T-helper 1 cell treated with Interleukin-12 subunit alpha and Interleukin-12 subunit beta and Interleukin-4 antibody, amounts not matched to agents 30 ng/mL and 1 ng/mL, for 36 hours (primary cell): ENCODE results near the gene OR4D5. TPM values are rescaled to one million over a fixed set of nuclear protein-coding genes. Genes with fewer than 3 reads are reported as not detected.

Experiments used
- intact Hi-C: fragments of 100-400 bp; cut with micrococcal nuclease; formaldehyde crosslinking; loops from one replicate; pipeline ENCODE4 v1.15.1; 2024
- total RNA-seq: library from RNA; stranded (reverse); gene quantifications from 2 replicates; pipeline ENCODE4 v1.2.3, GENCODE V29; 2022

The OR4D5 gene
- not detected in 2 replicates for total RNA-seq

DNA sequence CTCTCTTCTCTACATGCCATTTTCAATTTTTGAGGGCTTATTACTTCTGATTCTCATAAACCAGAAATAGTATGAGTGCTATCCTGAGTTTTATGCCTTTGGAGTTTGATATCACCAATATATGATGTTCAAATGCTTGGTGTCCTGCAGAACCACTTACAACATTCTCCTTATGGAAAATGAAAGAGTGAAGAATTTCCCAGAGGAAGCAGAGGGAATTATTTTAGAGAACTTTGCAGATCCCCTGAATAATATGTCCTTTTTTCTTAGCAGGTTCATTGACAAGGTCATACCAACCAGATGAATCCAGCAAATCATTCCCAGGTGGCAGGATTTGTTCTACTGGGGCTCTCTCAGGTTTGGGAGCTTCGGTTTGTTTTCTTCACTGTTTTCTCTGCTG is at the start of gene OR4D5:
OR4D5 (plus strand) TSS at position 301 of the 400 bp plus-strand sequence; CDS start at position 301, 0 bp downstream.
- intact Hi-C loops: no loop called here

DNA sequence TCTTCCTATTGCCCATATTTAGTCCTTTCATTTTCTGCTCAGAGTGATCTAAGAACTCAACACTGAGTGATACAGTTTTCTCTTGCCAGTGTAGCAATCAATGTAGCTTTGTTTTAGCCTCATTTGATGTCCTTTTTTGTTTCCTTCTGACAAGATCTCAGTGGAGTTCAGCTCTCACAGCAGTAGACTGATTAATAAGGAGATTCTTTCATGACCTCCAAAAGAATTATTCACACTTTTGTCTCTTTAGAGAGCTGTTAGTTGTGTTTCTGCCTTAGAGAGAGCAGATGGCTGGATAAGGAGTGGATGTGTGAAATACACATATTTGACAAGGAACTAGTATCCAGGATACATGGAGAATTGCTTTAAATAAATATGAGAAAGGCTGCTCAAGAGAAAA is 47.4 kb upstream of the OR4D5 start:
- intact Hi-C loops: no loop called here

DNA sequence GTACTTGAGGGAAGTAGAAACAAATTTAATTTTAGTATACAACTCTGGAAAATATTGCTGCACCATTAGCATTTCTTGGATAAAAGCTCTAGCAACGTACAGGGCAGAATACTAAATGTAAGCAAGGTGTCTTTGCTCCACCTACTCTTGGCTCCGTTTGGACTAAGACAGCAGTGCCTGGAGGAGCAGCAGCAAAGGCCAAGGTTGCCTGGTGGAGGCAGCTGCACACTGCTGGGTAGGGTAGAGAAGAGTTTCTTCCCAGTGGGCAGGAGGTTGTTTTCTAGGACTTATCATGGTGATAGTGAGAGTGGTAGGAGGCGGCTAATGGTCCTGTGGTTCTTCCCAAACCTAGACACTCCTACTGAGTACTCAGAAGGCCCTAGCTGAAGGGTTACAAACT is 39.6 kb upstream of the OR4D5 start:
- intact Hi-C loops: no loop called here

DNA sequence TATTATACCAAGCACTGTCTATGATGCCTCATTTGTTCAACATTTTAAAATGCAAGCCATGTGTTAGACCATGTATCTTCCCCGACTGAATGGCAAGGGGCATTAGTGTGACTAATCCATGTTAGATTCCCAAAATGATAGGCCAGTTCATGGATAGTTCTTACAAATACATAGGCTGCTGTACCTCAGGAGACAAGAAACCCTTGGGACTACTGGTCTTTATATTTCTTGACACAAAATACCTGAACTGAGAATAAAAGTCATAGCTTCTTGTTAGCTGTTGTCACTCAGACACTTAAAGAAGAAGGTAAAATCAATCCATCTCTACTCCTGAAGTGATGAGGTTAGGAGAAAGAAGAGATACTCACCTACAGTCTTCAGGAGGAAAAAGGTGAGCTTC is 37.5 kb upstream of the OR4D5 start, which contains the start of gene OR8D4:
OR8D4 (plus strand) TSS at position 301 of the 400 bp plus-strand sequence. CDS start 4,265 bp downstream, outside the sequence.
- intact Hi-C loops: no loop called here

DNA sequence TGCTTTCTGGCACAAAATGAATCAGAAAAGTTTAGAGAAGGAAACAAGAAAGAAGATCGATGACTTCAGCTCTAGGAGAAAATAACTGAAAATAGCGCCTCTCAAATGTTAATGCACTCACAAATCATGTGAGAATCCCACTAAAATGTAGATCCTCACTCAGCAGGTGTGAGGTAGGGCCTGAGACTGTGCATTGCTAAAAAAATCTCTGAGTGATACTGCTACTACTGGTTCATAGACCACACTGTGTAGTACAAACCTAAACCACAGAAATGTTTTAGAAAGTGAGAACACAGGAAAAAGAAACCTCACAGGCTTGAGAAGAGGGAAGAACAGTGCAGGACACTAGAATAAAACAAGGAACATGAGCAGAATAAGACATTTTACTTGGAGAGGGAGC is 35.5 kb upstream of the OR4D5 start:
- intact Hi-C loops: no loop called here

DNA sequence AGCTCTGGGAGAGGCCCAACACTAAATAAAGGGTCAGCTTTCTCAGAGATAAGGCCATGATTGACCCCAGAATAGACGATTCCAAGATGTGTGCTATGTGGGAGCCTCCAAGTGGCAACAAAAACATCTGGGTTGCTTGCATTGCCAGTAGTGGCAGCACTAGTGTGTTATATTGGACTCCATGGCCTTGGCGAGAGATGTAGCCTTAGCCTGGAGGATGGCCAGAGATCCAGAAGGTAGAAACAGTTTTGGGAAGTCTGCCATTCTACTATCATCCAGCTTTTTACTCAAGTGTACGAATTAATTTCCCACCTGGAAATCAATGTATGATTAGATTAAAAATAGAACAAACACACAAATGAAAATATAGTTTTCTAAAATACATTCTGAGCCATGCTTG is 34.5 kb upstream of the OR4D5 start:
- intact Hi-C loops: no loop called here

DNA sequence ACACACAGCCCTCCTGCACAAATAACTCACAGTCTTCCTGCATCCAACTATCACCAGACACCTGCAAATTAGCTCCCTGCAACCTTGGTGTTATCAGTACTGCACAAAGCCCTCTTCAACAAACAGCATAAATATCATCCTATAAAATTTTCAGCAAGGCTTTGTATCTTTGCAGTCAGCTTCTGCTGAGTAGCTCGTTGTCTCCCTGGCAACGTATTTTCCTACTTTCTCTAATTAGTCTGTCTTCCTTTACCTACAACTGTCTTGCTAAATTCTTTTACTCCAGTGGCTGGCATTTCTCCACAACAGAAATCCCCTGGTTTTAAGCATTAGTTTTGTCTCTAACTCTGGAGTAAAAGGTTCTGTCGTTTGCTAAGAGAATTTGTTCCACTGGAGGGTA is 33.6 kb upstream of the OR4D5 start:
- intact Hi-C loops: no loop called here

DNA sequence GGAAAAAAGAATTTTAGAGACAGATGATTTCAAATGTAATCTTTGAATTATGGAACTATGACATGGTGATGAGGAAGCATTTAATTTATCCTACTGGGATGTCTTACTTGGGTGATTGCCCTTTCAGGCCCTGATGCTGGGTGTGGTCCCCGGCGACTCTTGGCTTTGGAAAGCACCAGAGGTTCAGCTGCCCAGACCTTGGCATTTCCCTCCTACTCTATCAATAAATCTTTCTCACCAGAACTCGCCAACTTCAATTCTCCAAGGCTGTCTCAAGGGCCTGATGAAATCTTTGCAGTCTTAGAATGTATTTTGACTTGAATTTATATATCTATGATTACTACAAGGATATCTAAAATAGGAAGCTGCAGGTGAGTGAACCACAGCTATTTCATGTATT is 18.5 kb upstream of the OR4D5 start:
- intact Hi-C loops: no loop called here

DNA sequence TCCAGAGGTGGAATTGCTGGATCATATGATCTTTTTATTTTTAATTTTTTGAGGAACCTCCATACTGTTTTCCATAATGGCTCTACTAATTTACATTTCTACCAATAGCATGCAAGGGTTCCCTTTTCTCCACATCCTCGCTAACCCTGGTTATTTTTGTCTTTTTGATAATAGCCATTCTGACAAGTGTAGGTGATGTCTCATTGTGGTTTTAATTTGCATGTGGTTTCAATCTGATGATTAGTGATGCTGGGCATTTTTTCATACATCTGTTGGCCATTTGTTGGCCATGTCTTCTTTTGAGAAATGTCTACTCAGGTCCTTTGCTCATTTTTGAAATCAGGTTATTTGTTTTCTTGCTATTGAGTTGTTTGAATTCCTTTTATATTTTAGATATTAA is 15.4 kb upstream of the OR4D5 start:
- intact Hi-C loops: no loop called here

DNA sequence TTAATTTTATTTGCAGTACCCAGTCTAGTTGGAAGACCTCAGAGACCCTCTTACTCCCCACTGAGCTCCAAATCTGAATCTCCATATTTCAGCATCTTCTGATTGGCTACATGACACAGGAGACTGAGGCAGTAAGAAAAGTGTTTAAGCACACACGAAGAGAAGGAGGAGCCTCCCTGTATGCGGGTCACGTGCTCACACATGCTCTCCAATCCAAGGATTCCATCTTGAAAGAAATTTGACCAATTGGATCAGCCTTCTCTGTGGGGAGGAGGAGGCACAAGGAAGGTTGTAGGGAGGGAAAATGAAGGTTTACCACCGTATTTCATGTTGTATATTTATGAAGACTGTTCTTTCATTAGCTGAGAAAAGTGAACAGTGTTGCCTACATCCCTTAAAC is 3.0 kb downstream of the OR4D5 start:
- intact Hi-C loops: no loop called here

DNA sequence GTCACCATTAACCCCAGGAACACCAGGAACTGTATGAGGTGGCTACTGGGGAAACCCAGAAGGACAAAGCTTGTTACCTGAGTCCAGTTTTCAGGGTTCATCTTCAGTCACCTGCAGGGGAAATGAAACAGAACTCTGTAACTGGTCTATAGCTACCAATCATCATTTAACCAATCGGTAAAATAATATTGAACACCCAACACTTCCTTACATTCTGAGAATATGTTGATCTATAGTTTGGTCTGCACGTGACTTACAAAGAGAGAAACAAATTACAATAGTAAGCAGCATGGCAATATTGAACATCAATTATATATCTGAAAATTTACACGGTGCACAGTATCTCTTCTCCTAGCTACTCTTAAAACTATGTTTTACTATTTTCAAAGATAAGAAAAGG is 4.3 kb downstream of the OR4D5 start, which contains the start of gene OR6T1:
OR6T1 (minus strand) TSS at position 101 of the 400 bp plus-strand sequence; CDS start at position 101, 0 bp downstream.
- intact Hi-C loops: no loop called here

DNA sequence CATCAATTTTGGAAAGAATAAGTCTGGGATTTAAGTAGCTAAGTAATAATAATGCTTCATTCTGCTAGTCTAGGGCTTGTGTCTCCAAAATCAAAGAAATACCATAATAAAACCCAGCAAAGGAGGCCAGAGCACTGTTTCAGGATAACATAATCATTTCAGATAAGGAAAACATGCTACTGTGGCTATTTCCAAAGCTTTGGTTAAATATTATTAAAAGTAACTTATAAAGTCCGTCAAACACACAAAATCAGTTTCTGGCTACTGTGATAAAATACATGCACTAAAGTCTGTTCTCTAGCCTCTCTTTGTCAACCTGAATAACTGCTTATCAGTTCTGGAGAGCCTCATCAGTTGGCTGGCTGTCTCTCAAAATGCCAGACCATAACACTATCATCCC is 5.7 kb downstream of the OR4D5 start:
- intact Hi-C loops: no loop called here

DNA sequence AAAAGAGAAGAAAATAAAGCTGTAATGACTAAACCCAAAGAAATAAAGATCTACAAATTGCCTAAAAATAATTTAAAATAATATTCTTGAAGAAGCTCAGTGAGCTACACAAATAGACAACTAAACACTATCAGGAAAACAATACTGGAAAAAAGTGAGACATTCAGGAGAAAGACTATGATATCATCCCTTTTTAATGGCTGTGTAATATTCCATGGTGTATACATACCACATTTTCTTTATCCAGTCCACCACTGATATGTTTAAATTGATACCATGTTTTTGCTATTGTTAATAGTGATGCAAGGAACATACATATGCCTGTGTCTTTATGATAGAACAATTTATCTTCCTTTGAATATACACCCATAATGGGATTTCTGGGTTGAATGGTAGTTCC is 17.3 kb downstream of the OR4D5 start:
- intact Hi-C loops: no loop called here

DNA sequence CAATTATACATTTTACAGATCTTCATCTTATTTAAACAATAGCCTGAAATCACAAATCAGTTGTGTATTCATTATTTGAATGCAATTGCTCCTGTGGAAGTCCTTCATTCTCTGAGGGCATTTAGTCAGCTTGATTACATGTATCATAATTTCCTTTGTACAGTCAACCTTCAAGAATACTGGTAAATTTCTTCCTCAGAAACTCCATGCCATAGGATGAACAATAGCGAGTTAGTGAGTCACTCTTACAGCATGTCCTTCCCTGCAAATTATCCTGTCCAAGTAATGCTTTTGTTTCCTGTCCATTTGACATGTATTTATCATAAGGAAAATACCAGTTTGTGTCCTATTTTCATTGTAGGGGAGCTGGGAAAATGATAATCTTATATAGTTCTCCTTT is 34.4 kb downstream of the OR4D5 start:
- intact Hi-C loops: no loop called here

DNA sequence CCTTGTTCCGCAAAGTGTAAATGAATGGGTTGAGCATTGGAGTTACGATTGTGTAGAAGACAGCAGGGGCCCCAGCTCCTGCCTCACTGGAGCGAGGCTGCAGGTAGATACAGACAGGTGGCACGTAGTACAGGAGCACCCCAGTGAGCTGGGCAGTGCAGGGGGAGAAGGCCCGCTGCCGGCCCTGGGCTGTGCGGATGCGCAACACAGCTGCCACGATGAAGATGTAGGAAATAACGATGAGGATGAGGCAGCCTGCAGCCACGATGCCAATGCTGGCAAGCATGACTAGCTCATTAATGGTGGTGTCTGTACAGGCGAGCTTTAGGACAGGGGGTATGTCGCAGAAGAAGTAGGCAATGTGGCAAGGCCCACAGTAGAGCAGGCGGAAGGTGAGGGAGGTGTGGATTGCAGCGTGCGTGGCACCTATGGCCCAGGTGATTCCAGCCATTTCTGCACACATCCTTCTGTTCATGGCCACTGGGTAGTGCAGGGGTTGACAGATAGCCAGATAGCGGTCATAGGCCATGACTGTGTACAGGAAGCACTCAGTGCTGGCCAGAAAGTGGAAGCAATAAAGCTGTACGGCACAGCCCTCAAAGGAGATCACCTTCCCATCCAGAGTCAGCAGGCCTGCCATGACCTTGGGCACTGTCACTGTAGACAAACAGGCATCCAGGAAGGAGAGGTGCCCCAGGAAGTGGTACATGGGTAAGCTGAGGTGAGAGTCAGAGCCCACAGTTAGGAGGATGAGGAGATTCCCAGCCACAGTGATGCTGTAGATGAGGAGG is 37.5 kb downstream of the OR4D5 start:
- intact Hi-C loops: no loop called here

DNA sequence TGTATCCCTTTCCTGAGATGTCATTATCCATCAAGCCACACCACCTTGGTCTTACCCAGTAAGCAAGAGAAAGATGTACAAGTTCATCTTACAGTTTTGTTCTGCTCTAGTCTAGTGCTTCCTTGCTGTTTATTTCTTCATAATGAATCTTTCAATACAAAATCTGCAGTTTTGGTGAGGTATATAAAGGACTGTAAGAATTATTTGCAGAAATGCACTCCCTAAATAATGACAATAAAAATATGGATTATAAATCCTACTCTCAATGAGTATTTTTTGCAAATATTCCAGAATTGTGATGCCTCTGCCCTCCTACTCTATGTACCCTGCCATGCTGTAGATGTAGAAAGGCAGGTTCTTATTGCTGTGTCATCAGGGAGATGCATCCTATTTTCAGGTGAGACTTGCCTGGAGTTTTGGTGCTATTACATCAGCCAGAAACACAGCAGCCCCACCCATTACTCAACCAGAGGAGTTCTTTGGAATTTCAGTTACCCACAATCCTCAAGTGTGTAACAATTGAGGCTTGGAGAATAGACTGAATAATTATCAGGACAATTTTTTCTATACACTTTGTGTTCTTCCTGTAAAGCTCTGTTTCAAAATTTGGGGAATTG is 38.4 kb downstream of the OR4D5 start, which contains the start of gene OR10S1:
OR10S1 (minus strand) TSS at position 51 of the 617 bp plus-strand sequence. CDS start 117 bp downstream, outside the sequence.
- intact Hi-C loops: no loop called here

DNA sequence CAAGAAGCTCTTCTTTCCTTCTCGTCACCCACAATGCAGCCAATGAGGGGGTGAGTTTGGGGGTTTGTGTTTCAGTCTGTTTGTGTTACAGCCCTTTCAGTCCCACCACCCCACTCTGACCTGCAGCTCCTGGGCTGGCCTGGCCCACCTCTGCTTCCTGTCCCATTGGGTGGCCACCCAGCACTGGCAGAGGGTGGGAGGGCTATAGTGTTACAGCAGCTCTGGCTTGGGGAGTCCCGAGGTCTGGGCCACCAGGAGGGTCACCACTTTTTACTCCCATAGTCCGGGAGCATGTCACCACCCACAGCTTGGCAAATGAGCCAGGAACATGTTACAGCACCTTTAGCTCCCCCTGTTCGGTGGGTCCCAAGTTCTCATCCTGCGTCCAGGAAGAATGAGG is 39.9 kb downstream of the OR4D5 start:
- intact Hi-C loops: no loop called here

Other genes with a start within 250 kb of the OR4D5 start
- gene ZNF202, start 198.0 kb upstream of the OR4D5 start, total RNA-seq: 16.5 and 20.7 TPM in 2 replicates
- gene OR6X1, start 185.1 kb upstream of the OR4D5 start, total RNA-seq: not detected in 2 replicates
- not detected in 2 replicates for gene OR6M1, start 133.3 kb upstream of the OR4D5 start, total RNA-seq
- not detected in 2 replicates for gene TMEM225, start 53.9 kb upstream of the OR4D5 start, total RNA-seq
- gene OR8D4, start 37.5 kb upstream of the OR4D5 start, total RNA-seq: not detected in 2 replicates
- not detected in 2 replicates for gene OR6T1, start 4.2 kb downstream of the OR4D5 start, total RNA-seq
- not detected in 2 replicates for gene OR10S1, start 38.2 kb downstream of the OR4D5 start, total RNA-seq
- not detected in 2 replicates for gene OR10G6, start 55.5 kb downstream of the OR4D5 start, total RNA-seq
- gene OR10G4, start 73.4 kb downstream of the OR4D5 start, total RNA-seq: not detected in 2 replicates
- gene OR10G9, start 83.4 kb downstream of the OR4D5 start, total RNA-seq: not detected in 2 replicates
- gene OR10G8, start 87.2 kb downstream of the OR4D5 start, total RNA-seq: not detected in 2 replicates
- gene OR10G7, start 101.7 kb downstream of the OR4D5 start, total RNA-seq: not detected in 2 replicates
- 9.5 and 11.0 TPM in 2 replicates for gene VWA5A, start 175.8 kb downstream of the OR4D5 start, total RNA-seq
- not detected in 2 replicates for gene OR10D3, start 243.7 kb downstream of the OR4D5 start, total RNA-seq